ENCODE data around the gene PARD3B. TPM values are rescaled to one million over a fixed set of nuclear protein-coding genes. Genes with fewer than 3 reads are reported as not detected.

The PARD3B gene
- total RNA-seq, 1 experiment from 2014 or later = 6.4 TPM

DNA sequence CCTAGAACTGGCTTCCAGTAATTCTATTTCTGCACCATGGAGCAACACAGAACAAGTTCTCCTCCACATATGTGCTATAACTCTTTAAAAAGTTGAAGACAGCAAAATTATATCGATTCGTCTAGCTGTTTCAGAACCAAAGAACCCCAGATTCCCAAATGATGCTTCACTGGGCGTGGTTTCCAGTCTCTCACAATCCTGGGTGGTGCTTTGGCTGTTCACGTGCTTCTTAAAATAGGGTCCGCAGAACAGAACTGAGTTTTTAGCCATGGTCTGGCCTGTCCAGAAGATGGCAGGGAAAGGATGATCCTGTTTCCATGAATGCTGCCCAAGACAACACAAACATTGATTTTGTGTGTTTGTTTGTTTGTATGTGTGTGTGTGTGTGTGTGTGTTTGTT lies 37.6 kb upstream of the PARD3B start:
- Histone ChIP-seq H3K18ac (ENCODE audit: insufficient read length, low read depth, low read length) (no peak overlapping the region), H3K4ac (ENCODE audit: low read depth, low read length) (no peak overlapping the region), H2BK12ac (ENCODE audit: insufficient read length, low read depth, low read length) (no peak overlapping the region), H3K4me1 (ENCODE audit: insufficient read depth, low read length) (no peaks in the 10 kb centered on the region), H2AK5ac (ENCODE audit: insufficient read length, low read length) (no peak overlapping the region), H4K20me1 (ENCODE audit: control insufficient read depth, insufficient read depth, insufficient read length) (no peaks in the 10 kb centered on the region), H3K23me2 (ENCODE audit: insufficient read length, low read depth, low read length, poor library complexity, severe bottlenecking) (no peaks in the 10 kb centered on the region), H3K56ac (ENCODE audit: insufficient read length, low read depth, low read length) (no peak overlapping the region), H3T11ph (ENCODE audit: low read length) (no peak overlapping the region), H2BK20ac (ENCODE audit: low read depth, low read length, poor library complexity, severe bottlenecking) (no peak overlapping the region), H4K8ac (replicated peaks; ENCODE audit: insufficient read length, low read depth, low read length) (no peak overlapping the region), H3K79me1 (ENCODE audit: insufficient read depth, low read depth, low read length, poor library complexity, severe bottlenecking) (no peaks in the 10 kb centered on the region), H3K23ac (ENCODE audit: insufficient read length, low read depth, low read length) (no peak overlapping the region), H3K9ac (ENCODE audit: extremely low read depth, insufficient read length, low read length) (no peak overlapping the region), H3K27ac (ENCODE audit: insufficient read length, low read depth, low read length) (no peak overlapping the region), H2BK5ac (ENCODE audit: insufficient read length, low read length) (no peak overlapping the region), H3K14ac (ENCODE audit: insufficient read depth, low read length) (no peak overlapping the region), H4K5ac (ENCODE audit: insufficient read length, low read depth, low read length) (no peak overlapping the region), H3K4me2 (ENCODE audit: insufficient read depth, insufficient read length, low read length) (no peak overlapping the region), H4K91ac (ENCODE audit: insufficient read length, low read depth, low read length) (no peak overlapping the region), H3K27me3 (ENCODE audit: insufficient read depth, low read length) (no peaks in the 10 kb centered on the region), H2AFZ (ENCODE audit: low read length) (no peak overlapping the region), H2BK120ac (ENCODE audit: low read depth, low read length, poor library complexity, severe bottlenecking) (no peak overlapping the region), H3K9me3 (ENCODE audit: control insufficient read depth, low read depth, low read length) (no peaks in the 10 kb centered on the region), H2BK15ac (ENCODE audit: low read depth, low read length) (no peak overlapping the region), H3K79me2 (ENCODE audit: insufficient read depth, low read length) (no peaks in the 10 kb centered on the region)
- TF ChIP-seq, protein P1, sequence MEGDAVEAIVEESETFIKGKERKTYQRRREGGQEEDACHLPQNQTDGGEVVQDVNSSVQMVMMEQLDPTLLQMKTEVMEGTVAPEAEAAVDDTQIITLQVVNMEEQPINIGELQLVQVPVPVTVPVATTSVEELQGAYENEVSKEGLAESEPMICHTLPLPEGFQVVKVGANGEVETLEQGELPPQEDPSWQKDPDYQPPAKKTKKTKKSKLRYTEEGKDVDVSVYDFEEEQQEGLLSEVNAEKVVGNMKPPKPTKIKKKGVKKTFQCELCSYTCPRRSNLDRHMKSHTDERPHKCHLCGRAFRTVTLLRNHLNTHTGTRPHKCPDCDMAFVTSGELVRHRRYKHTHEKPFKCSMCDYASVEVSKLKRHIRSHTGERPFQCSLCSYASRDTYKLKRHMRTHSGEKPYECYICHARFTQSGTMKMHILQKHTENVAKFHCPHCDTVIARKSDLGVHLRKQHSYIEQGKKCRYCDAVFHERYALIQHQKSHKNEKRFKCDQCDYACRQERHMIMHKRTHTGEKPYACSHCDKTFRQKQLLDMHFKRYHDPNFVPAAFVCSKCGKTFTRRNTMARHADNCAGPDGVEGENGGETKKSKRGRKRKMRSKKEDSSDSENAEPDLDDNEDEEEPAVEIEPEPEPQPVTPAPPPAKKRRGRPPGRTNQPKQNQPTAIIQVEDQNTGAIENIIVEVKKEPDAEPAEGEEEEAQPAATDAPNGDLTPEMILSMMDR (conservative IDR thresholded peaks at IDR 0.05) = no peak
- DNase-seq = no peak
- Mint-ChIP-seq H3K9me3 (no peaks in the 10 kb centered on the region), H3K4me1 (no peaks in the 10 kb centered on the region), H3K4me3 (no peak overlapping the region), H3K36me3 (ENCODE audit: insufficient read depth in 1 of 3, low read depth in 3 of 3) (no peaks in the 10 kb centered on the region), H3K27me3 (ENCODE audit: low read depth) (no peaks in the 10 kb centered on the region), H3K27ac (no peak overlapping the region)
- no CpG with 5 or more reads among the region's 5 CpGs for WGBS (ENCODE audit: extremely low coverage, insufficient read length, low lambda C conversion rate)

Data from H9 (cell line).